SU-DHL-6 (cell line): Measurements from ENCODE around the gene RECK.

Experiments used
- H2AFZ ChIP-seq: fragments of 200-600 bp; sonication (generic); 2 replicates; pipeline ENCODE4 v1.6.1; 2014; ENCODE audit warnings: low read depth, mild to moderate bottlenecking, moderate library complexity, mixed read lengths, antibody characterized with exemption, low read length; ENCODE audit not compliant: severe bottlenecking
- H3F3A ChIP-seq: fragments of 200-600 bp; shearing (Covaris generic); 2 replicates; pipeline ENCODE4 v1.6.0; 2016; ENCODE audit warnings: antibody characterized with exemption, mild to moderate bottlenecking; ENCODE audit not compliant: insufficient read depth
- H3K27ac ChIP-seq: fragments of 200-600 bp; sonication (generic); 2 replicates; pipeline ENCODE4 v1.5.1; 2016; ENCODE audit warnings: low read depth, mild to moderate bottlenecking, low read length, moderate library complexity, mixed read lengths
- H3K27me3 ChIP-seq: fragments of 200-600 bp; sonication (generic), shearing (Covaris generic); 2 replicates; pipeline ENCODE4 v1.6.0; 2014; ENCODE audit warnings: mild to moderate bottlenecking, low read length
- H3K36me3 ChIP-seq: fragments of 200-600 bp; sonication (generic); 2 replicates; pipeline ENCODE4 v1.6.1; 2014; ENCODE audit warnings: mild to moderate bottlenecking, low read length, mixed read lengths
- H3K4me2 ChIP-seq: fragments of 300-600, 200-600 bp; shearing (Covaris generic), sonication (generic); 2 replicates; pipeline ENCODE4 v1.6.0; 2014; ENCODE audit warnings: low read length, low read depth, mild to moderate bottlenecking; ENCODE audit not compliant: poor library complexity, severe bottlenecking
- H3K4me3 ChIP-seq: fragments of 200-600 bp; sonication (generic); 2 replicates; pipeline ENCODE4 v1.5.1; 2014; ENCODE audit warnings: antibody characterized with exemption, low read length, mild to moderate bottlenecking, mixed read lengths; ENCODE audit not compliant: insufficient read depth, poor library complexity, severe bottlenecking
- H3K79me2 ChIP-seq: fragments of 200-600 bp; sonication (generic); 2 replicates; pipeline ENCODE4 v1.6.1; 2014; ENCODE audit warnings: mild to moderate bottlenecking, low read length, moderate library complexity; ENCODE audit not compliant: insufficient read depth
- H3K9ac ChIP-seq: fragments of 200-600 bp; sonication (generic); 2 replicates; pipeline ENCODE4 v1.7.0; 2014; ENCODE audit warnings: mild to moderate bottlenecking, low read length
- H3K9me2 ChIP-seq: fragments of 200-600 bp; sonication (generic); replicated peaks from 2 replicates; pipeline ENCODE4 v1.6.1; 2014; ENCODE audit warnings: low read length; ENCODE audit not compliant: insufficient read depth
- H3K9me3 ChIP-seq: fragments of 200-600 bp; sonication (generic); 2 replicates; pipeline ENCODE4 v1.6.1; 2014; ENCODE audit warnings: low read length, mixed read lengths; ENCODE audit not compliant: insufficient read depth
- H4K20me1 ChIP-seq: fragments of 200-600 bp; sonication (generic); 2 replicates; pipeline ENCODE4 v1.6.1; 2014; ENCODE audit warnings: low read depth, mild to moderate bottlenecking, antibody characterized with exemption, low read length, moderate library complexity, mixed read lengths
- CTCF ChIP-seq: fragments of 200-600 bp; sonication (generic); IDR thresholded peaks from one replicate; pipeline ENCODE4 v1.5.1; 2017; ENCODE audit warnings: antibody characterized with exemption, mild to moderate bottlenecking, low read length, moderate library complexity; ENCODE audit not compliant: insufficient read depth, poor library complexity, severe bottlenecking
- EZH2phosphoT487 ChIP-seq: fragments of 200-600 bp; sonication (generic), shearing (Covaris generic); conservative IDR thresholded peaks from 2 replicates; pipeline ENCODE4 v1.6.1; 2018; ENCODE audit warnings: mild to moderate bottlenecking, antibody characterized with exemption, low read length, moderate library complexity, mixed read lengths

Gene RECK

GRCh38 chr9:36132086-36132485 lies 95.4 kb downstream of the RECK start:
- Histone ChIP-seq H3K36me3 (no peaks in the 10 kb centered on the region), H3K79me2 (no peaks in the 10 kb centered on the region), H3K4me2 (no peak overlapping the region), H3F3A (no peaks in the 10 kb centered on the region), H2AFZ (no peak overlapping the region), H3K9ac (no peak overlapping the region), H3K27ac (no peak overlapping the region), H3K4me3 (no peak overlapping the region), H3K9me2 (no peaks in the 10 kb centered on the region), H4K20me1 (no peaks in the 10 kb centered on the region), H3K9me3 (no peaks in the 10 kb centered on the region), H3K27me3 (no peaks in the 10 kb centered on the region)
- TF ChIP-seq EZH2phosphoT487 = no peak
- no peak for TF ChIP-seq CTCF

GRCh38 chr9:36134761-36135505 lies 98.2 kb downstream of the RECK start:
- H3K4me2 ChIP-seq = no peak overlapping the region
- no peaks in the 10 kb centered on the region for H3K9me2 ChIP-seq
- H3K36me3 ChIP-seq = no peaks in the 10 kb centered on the region
- TF ChIP-seq EZH2phosphoT487 (no peak), CTCF (no peak)
- H3K9ac ChIP-seq = no peak overlapping the region
- H3K27me3 ChIP-seq = no peaks in the 10 kb centered on the region
- H3K27ac ChIP-seq = no peak overlapping the region
- H3F3A ChIP-seq = no peaks in the 10 kb centered on the region
- no peaks in the 10 kb centered on the region for H3K79me2 ChIP-seq
- no peak overlapping the region for H2AFZ ChIP-seq
- no peaks in the 10 kb centered on the region for H3K9me3 ChIP-seq
- no peak overlapping the region for H3K4me3 ChIP-seq
- H4K20me1 ChIP-seq = no peaks in the 10 kb centered on the region

GRCh38 chr9:36135741-36136271 lies 99.1 kb downstream of the RECK start:
- H3K4me3 ChIP-seq = peak overlapping the region; percentile 61
- no peaks in the 10 kb centered on the region for H3K9me3 ChIP-seq
- H3K9ac ChIP-seq = peak overlapping the region; percentile 64
- peak overlapping the region; percentile 90 for H2AFZ ChIP-seq
- no peak for TF ChIP-seq CTCF
- no peak for TF ChIP-seq EZH2phosphoT487
- H3K4me2 ChIP-seq = peak overlapping the region; percentile 59
- H4K20me1 ChIP-seq = no peaks in the 10 kb centered on the region
- no peaks in the 10 kb centered on the region for H3K27me3 ChIP-seq
- H3K79me2 ChIP-seq = no peaks in the 10 kb centered on the region
- no peak overlapping the region for H3K27ac ChIP-seq
- H3K9me2 ChIP-seq = no peaks in the 10 kb centered on the region
- no peaks in the 10 kb centered on the region for H3K36me3 ChIP-seq
- no peaks in the 10 kb centered on the region for H3F3A ChIP-seq
